Neural progenitor cell (in vitro differentiated cells): Measurements from ENCODE around the gene RBMXL3.

Experiments
- EZH2 ChIP-seq: fragments of 200-600 bp; sonication (generic); IDR thresholded peaks from 2 replicates; pipeline ENCODE4 v1.6.1; 2017; ENCODE audit warnings: antibody characterized with exemption, mild to moderate bottlenecking, moderate library complexity
- EZH2phosphoT487 ChIP-seq: fragments of 200-600 bp; sonication (generic); IDR thresholded peaks from 2 replicates; pipeline ENCODE4 v1.6.1; 2017; ENCODE audit warnings: antibody characterized with exemption
- TF ChIP-seq, protein P1 (sequence below): fragments of 200-600 bp; sonication (generic); IDR thresholded peaks from 2 replicates; pipeline ENCODE4 v1.5.1; 2017; ENCODE audit warnings: antibody characterized with exemption, mild to moderate bottlenecking

DNA sequence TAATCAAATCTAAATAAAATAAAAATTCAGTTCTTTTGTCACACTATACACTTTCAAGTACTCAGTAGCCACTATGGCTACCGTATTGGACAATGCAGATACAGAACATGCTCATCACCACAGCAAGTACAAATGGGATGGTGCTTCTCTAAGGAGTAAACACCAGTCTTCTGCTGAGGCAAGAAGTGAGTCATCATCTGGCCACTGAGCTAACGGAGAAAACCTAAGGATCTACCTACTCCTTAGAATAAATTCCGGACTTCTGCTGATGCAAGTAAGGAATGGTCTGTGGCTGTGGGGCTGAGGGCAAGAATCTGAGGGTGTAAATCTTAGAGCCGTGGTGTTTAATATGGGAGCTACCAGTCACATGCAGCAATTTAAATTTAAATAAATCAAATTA lies 11.3 kb upstream of the RBMXL3 start:
- TF ChIP-seq, protein P1, sequence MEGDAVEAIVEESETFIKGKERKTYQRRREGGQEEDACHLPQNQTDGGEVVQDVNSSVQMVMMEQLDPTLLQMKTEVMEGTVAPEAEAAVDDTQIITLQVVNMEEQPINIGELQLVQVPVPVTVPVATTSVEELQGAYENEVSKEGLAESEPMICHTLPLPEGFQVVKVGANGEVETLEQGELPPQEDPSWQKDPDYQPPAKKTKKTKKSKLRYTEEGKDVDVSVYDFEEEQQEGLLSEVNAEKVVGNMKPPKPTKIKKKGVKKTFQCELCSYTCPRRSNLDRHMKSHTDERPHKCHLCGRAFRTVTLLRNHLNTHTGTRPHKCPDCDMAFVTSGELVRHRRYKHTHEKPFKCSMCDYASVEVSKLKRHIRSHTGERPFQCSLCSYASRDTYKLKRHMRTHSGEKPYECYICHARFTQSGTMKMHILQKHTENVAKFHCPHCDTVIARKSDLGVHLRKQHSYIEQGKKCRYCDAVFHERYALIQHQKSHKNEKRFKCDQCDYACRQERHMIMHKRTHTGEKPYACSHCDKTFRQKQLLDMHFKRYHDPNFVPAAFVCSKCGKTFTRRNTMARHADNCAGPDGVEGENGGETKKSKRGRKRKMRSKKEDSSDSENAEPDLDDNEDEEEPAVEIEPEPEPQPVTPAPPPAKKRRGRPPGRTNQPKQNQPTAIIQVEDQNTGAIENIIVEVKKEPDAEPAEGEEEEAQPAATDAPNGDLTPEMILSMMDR = no peak
- TF ChIP-seq EZH2 (no peak), EZH2phosphoT487 (no peak)
